HG03095 (cell line): ENCODE measurements around the gene ZNF213.
"Not testable (repeated sequence)": the region's sequence is repeated elsewhere in the genome, so short reads cannot be mapped to it uniquely, and the experiment has no call there.

Experiments
- ATAC-seq: cut with Tn5 transposase; IDR thresholded peaks from one replicate; pipeline ENCODE4 v1.9.1; 2021; ENCODE audit warnings: moderate library complexity; ENCODE audit not compliant: unreplicated experiment

The ZNF213 gene

DNA sequence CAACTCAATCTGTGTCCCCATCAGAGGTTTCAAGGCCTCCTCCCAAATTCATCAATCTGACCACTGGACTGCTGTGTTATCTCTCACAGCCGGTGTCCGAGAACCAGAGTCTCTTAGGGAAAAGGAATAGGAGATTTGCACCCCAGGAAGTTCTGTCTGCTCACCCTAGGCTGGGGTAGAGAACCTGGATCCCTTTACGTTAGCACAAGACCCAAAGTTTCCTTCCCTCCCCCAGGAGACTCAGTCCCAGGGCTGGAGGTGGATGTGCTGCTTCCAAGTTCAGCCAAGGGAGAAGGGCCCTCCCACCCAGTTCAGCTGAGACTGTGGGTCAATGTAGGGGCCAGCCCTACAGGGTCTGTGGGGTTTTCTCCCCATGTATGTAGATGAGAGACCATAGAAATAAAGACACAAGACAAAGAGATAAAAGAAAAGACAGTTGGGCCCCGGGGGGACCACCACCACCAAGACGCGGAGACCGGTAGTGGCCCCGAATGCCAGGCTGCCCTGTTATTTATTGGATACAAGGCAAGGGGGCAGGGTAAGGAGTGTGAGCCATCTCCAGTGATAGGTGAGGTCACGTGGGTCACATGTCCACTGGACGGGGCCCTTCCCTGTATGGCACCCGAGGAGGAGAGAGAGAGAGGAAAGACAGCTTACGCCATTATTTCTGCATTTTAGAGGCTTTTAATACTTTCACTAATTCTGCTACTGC, 30.4 kb downstream of the ZNF213 start:
- no peak for ATAC-seq

DNA sequence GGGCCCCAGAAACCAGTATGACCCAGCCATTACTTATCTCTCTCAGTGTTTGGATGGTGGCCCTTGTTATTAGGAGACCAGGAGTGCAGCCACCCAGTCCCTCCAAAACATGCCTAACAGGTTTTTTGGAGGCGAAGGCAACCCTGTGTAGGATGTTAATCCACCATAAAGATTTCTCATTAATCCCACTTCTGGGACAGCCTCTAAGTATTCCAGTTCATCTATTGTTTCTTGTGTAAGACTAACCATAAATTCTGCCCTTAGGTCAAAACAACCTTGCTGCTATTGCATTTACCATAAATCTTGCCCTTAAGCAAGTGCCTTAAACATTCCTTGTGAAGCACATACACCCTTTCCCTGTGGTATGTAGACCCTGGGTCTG, 31.7 kb downstream of the ZNF213 start:
- no peak for ATAC-seq

DNA sequence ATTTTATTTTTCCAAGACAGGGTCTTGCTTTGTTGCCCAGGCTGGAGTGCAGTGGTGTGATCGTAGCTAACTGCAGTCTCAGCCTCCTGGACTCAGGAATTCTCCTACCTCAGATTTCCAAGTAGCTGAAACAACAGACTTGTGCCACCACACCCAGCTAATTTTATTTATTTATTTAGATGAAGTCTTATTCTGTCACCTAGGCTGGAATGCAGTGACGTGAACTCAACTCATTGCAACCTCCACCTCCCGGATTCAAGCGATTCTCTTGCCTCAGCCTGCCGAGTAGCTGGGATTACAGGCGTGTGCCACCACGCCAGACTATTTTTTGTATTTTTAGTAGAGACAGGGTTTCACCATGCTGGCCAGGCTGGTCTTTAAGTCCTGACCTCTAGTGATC, 33.9 kb downstream of the ZNF213 start:
- not testable (repeated sequence) for ATAC-seq

- no peak for ATAC-seq
Observed at GRCh38 chr16:3170440-3171180, 35.8 kb downstream of the ZNF213 start.

- peak; percentile 33 for ATAC-seq
Observed at GRCh38 chr16:3171181-3171854, 36.5 kb downstream of the ZNF213 start.

DNA sequence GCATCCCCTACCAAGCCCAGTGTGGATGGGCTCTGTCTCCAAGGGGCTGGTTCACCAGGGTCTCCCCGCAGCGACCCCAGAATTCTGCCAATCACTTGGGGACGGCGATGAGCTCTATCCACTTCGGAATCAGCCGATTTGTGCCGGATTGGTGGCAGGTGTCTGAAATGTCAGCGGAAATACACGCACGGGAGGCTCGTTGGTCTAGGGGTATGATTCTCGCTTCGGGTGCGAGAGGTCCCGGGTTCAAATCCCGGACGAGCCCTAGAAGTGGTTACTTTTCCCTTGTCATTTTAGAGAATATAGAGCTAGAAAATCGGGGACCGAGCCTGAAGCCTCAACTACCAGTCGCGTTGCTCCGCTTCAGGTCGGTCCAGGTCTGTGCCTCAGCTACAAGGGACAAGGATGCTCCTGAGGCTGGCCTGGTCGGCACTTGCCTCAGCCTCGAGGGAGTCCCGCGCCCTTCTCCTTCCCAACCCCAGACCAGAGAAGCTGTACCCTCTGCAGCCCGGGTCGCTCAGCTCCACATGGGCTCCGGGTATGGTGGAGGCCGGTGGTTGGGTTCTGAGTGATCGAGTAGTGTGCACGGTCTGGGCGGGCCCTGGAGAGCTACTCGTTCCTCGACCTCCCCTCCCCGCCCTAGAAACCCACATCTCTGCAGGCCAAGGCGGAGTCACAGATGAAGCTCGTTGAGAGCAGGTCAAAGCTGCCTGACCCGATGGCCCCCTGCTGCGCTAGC, 37.2 kb downstream of the ZNF213 start:
- ATAC-seq: no peak

DNA sequence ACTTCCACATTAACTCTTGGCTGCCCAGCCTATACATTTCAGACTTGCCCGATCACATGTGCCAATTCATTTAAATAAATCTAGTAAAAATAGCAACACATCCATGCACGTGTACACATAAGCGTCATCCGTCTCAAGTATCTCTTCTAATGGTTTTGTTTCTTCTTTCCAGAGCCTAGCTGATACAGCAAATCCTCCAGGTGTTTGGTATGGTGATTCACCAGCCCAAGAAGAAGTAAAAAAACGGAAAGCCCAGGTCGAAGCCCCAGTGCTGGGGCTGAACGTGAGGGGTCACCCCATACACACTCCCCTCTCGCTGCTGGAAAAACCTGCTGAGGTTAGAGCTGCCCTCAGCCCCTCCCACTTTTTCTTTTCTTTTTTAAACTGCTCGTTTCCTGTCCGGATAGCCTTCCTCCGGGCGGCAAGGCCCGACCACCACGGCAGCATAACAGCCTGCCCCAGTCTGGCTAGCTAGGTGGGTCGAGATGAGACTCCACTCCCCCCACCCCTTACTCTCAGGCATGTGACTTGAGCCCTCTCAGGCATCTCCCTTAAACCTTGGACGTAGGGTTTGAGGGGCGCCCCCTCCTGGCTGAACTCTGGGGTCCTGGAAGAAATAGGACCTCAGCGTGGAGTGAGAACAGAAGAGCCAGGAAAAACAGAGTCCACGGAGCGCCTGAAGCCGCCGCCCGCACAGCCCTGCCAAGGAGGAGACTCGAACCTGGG, 39.2 kb downstream of the ZNF213 start:
- no peak for ATAC-seq

DNA sequence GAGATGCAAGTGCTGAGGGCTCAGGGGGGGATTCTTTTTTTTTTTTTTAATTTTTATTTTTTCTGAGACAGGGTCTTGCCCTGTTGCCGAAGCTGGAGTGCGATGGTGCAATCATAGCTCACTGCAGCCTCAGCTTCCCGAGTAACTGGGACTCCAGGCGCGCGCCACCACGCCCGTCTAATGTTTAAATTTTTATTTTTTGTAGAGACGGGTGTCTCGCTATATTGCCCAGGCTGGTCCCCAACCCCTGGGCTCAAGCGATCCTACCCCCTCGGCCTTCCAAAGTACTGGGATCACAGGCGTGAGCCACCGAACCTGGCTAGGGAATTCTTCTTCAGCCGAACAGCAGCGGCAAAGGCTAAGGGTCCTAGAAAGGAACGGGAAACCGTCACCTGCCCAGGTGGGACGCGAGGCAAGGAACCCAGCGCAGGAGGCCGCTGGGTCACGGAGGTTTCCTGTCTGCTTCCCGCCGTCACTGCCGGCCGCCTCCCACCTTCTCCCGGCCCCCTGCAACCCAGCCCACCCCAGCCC, 39.9 kb downstream of the ZNF213 start:
- ATAC-seq: no peak

GRCh38 chr16:3175157-3176093, 40.6 kb downstream of the ZNF213 start:
- ATAC-seq: no peak

GRCh38 chr16:3179651-3180050, 44.8 kb downstream of the ZNF213 start:
- no peak for ATAC-seq

- ATAC-seq: no peak
Observed at GRCh38 chr16:3180445-3180878, 45.6 kb downstream of the ZNF213 start.

DNA sequence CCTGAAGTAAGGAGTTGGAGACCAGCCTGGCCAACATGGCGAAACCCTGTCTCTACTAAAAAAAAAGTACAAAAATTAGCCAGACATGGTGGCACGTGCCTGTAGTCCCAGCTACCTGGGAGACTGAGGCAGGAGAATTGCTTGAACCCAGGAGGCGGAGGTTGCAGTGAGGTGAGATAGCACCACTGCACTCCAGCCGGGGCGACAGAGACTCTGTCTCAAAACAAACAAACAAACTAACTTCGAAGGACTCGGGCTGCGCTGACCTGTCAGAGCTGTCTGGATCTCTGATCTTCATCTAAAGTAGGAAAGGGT, 47.4 kb downstream of the ZNF213 start:
- ATAC-seq: not testable (repeated sequence)

GRCh38 chr16:3182608-3183444, 48.0 kb downstream of the ZNF213 start:
- no peak for ATAC-seq

DNA sequence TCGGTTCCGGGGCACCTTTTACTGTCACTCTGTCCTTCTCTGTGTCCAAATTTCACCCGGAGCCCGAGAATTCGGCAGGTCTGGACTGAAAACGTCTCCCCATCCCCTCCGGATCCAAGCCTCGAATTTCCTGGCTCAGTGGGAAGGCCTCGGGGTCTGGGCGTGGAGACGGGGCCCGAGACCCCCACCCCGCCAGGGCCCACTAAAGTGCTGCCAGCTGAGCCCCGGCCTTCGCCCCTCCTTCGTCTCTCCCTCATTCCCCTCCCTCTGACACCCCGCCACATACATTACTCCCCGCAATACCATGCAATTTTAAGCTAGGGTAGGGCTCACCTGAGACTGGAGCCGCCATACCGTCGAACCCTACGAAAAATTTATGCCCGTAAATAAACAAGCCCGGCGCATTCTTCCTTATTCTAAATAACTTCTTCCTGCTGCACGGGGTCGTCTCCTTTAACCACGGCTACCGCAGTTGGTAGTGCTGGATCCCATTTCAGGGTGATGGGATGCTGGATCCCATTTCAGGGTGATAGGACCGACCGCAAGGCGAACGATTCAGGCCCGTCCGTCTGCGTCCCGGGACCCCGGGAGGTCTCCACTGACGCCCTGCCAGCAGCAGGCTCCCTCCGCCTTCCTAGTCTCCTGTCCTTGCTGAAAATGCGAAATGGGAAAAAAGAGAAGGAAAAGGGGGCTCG, 48.8 kb downstream of the ZNF213 start:
- no peak for ATAC-seq

DNA sequence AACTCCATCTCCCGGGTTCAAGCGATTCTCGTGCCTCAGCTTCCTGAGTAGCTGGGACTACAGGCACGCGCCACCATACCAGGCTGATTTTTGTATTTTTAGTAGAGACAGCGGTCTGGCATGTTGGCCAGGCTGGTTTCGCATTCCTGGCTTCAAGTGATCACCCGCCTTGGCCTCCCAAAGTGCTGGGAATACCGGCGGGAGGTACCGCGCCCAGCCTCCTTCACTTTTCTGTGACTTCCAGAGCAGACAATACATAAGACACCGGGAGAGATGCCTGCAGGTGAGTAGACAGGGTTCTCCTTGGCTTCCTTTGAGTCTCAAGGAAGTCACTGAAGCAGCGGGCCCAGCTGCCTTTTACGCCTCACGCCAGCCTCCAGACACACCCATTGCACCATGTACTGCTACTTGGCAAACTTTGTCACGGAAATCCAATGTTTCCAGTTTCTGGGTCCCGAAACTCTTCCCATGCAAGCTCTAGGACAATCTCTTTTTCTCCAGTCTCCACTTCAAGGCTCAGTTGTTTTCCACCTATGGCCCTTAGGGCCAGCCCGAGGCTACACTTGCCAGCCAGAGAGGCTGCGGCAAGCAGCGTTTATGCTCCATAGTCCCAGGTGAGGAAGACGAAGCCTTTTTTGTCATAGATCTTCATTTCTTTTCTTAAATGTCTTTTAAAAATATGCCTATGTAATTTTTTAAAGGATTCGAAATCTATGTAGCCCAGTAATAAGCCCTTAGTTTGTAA, 52.3 kb downstream of the ZNF213 start:
- ATAC-seq: no peak

DNA sequence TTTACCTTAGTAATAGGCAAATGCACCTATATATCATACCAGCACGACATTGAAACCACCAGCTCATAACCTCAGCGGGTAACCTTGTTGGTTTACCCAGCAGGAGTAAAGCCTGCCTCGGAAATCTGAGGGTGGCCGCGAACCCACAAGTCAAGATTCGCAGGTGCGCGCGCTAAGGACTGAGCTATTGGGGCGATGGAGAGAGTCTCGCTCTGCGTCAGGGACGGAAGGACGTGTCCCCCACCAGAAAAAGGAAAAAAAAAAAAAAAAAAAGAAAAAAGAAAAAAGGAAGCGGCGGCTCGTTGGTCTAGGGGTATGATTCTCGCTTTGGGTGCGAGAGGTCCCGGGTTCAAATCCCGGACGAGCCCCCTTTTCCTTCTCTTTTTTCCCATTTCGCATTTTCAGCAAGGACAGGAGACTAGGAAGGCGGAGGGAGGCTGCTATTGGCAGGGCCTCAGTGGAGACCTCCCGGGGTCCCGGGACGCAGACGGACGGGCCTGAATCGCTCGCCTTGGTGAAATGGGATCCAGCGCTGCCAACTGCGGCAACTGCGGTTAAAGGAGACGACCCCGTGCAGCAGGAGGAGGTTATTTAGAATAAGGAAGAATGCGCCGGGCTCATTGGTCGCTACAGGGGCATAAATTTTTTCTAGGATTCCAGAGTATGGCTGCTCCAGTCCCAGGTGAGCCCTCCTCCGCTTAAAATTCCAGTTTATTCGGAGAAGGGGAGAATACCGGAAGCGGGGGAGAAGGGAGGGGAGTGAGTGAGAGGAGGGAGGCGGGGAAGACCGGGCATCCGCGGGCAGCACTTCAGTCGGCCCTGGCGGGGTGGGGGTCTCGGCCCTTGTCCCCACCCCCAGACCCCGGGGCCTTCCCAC, 53.2 kb downstream of the ZNF213 start, which contains the start of gene OR1F1:
Gene OR1F1, plus strand, starts transcription at position 407 of the 877 bp plus-strand sequence.
- ATAC-seq: no peak
